ENCODE measurements around the gene SELENOF. TPM values are rescaled to one million over a fixed set of nuclear protein-coding genes. Genes with fewer than 3 reads are reported as not detected.
"Not testable (repeated sequence)": the region's sequence is repeated elsewhere in the genome, so short reads cannot be mapped to it uniquely, and the experiment has no call there.

Gene SELENOF
- total RNA-seq, 4 donors from 2014 or later: 32.0 to 130 (median 77.9) TPM

DNA sequence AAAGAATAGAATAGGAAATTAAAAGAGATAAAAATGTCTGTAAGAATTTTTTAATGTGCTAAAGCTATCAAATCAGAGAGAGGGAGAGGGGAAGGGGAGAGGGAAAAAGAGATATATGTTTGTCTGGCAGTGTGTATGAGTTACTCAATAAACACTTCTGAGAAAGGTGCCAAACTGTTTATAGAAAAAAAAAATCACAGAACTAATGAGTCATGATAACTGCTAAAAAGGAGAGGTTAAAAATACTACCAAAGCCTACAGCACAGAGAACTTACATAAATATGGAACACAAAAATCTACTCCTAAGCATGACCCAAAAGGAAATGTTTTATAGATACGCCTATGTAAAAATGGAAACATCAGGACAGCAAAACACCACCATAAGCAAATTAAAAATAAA lies 45.4 kb downstream of the SELENOF start:
- no peak for TF ChIP-seq POLR2A (IDR thresholded peaks at IDR 0.05)
- no peak for TF ChIP-seq POLR2AphosphoS5 (IDR thresholded peaks at IDR 0.05)
- TF ChIP-seq, protein P1, sequence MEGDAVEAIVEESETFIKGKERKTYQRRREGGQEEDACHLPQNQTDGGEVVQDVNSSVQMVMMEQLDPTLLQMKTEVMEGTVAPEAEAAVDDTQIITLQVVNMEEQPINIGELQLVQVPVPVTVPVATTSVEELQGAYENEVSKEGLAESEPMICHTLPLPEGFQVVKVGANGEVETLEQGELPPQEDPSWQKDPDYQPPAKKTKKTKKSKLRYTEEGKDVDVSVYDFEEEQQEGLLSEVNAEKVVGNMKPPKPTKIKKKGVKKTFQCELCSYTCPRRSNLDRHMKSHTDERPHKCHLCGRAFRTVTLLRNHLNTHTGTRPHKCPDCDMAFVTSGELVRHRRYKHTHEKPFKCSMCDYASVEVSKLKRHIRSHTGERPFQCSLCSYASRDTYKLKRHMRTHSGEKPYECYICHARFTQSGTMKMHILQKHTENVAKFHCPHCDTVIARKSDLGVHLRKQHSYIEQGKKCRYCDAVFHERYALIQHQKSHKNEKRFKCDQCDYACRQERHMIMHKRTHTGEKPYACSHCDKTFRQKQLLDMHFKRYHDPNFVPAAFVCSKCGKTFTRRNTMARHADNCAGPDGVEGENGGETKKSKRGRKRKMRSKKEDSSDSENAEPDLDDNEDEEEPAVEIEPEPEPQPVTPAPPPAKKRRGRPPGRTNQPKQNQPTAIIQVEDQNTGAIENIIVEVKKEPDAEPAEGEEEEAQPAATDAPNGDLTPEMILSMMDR (IDR thresholded peaks at IDR 0.05): no peak
- TF ChIP-seq EP300 (IDR thresholded peaks at IDR 0.05; ENCODE audit: low read depth): no peak
- no peaks in the 10 kb centered on the region for H3K9me3 ChIP-seq
- 88 to 89% methylated on average over 1 of the region's 1 CpG for WGBS, 2 donors (ENCODE audit: low coverage in 1 of 2)
- intact Hi-C loops (cut with DNase I; ENCODE audit: low total_unique reads): no loop called here
- H3K4me3 ChIP-seq: no peak overlapping the region
- no peaks in the 10 kb centered on the region for H3K36me3 ChIP-seq
- H3K27ac ChIP-seq: no peak overlapping the region
- no peaks in the 10 kb centered on the region for H3K27me3 ChIP-seq
- no peaks in the 10 kb centered on the region for H3K4me1 ChIP-seq
- in situ Hi-C loops (cut with MboI; ENCODE audit: low pct_ligation_motif_present in 1 of 4, low pct_unique_long_range_greater_than_20kb in 1 of 4, low sequenced_read_pairs in 3 of 4): no loop called here
- DNase-seq: no peak

DNA sequence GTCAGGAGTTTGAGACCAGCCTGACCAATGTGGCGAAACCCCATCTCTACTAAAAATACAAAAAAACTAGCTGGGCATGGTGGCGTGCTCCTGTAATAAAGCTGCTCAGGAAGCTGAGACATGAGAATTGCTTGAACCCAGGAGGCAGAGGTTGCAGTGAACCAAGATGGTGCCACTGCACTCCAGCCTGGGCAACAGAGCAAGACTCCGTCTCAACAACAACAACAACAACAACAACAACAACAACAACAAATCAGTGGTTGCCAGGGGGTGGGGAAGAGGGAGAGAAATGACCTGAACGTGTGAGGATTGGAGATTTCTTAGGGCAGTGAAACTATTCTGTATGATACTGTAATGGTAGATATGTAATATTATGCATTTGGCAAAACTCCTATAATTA lies 46.6 kb downstream of the SELENOF start:
- H3K9me3 ChIP-seq; H3K27ac ChIP-seq; H3K36me3 ChIP-seq; H3K27me3 ChIP-seq; H3K4me1 ChIP-seq; H3K4me3 ChIP-seq; in situ Hi-C loops (cut with MboI; ENCODE audit: low pct_ligation_motif_present in 1 of 4, low pct_unique_long_range_greater_than_20kb in 1 of 4, low sequenced_read_pairs in 3 of 4); DNase-seq; intact Hi-C loops (cut with DNase I; ENCODE audit: low total_unique reads): not testable (repeated sequence)
- 92 to 99% methylated on average over 1 to 4 of the region's 4 CpGs for WGBS, 2 donors (ENCODE audit: low coverage in 1 of 2)

DNA sequence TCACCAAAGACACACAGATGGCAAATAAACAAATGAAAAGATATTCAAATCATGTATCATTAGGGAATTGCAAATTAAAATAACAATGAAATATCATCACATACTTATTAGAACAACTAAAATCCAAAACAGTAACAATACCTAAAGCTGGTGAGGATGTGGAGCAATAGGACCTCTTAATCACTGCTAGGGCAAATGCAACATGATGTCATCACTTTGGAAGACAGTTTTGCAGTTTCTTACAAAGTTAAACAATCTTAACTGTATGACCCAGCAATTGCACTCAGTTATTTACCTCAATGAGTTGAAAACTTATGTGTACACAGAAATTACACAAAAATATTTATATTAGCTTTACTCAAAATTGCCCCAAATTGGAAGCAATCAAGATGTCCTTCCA lies 47.3 kb downstream of the SELENOF start:
- Histone ChIP-seq H3K27me3 (no peaks in the 10 kb centered on the region), H3K36me3 (no peaks in the 10 kb centered on the region), H3K9me3 (no peaks in the 10 kb centered on the region), H3K4me1 (no peaks in the 10 kb centered on the region), H3K4me3 (no peak overlapping the region), H3K27ac (no peak overlapping the region)
- intact Hi-C loops (cut with DNase I; ENCODE audit: low total_unique reads) (no loop called here), in situ Hi-C loops (cut with MboI; ENCODE audit: low pct_ligation_motif_present in 1 of 4, low pct_unique_long_range_greater_than_20kb in 1 of 4, low sequenced_read_pairs in 3 of 4) (no loop called here)
- DNase-seq: no peak
- TF ChIP-seq EP300 (IDR thresholded peaks at IDR 0.05; ENCODE audit: low read depth) (no peak), POLR2AphosphoS5 (IDR thresholded peaks at IDR 0.05) (no peak), POLR2A (IDR thresholded peaks at IDR 0.05) (no peak)
- TF ChIP-seq, protein P1 (IDR thresholded peaks at IDR 0.05): no peak

DNA sequence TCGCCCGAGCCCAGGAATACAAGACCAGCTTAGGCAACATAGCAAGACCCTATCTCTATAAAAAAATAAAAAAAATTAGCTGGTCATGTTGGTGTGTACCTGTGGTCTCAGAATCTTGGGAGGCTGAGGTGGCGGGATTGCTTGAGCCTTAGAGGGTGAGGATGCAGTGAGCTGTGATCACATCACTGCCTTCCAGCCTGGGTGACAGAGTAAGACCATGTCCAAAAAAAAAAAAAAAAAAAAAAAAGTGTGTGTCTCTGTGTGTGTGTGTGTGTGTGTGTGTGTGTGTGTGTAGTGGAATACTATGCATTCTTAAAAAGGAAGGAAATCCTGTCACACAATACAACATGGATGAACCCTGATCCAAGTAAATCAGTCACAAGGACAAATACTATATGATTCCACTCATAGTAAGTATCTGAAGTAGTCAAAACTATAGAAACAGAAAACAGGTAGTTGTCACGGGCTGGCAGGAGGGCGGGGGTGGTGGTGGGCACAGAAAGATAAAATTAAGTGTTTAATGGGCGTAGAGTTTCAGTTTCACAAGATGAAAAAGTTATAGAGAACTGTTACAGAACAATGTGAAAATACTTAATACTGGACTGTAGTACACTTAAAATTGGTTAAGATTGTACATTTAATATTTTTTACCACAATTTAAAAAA lies 47.8 kb downstream of the SELENOF start:
- in situ Hi-C loops (cut with MboI; ENCODE audit: low pct_ligation_motif_present in 1 of 4, low pct_unique_long_range_greater_than_20kb in 1 of 4, low sequenced_read_pairs in 3 of 4) (no loop called here), intact Hi-C loops (cut with DNase I; ENCODE audit: low total_unique reads) (no loop called here)
- no peak for TF ChIP-seq POLR2AphosphoS5 (IDR thresholded peaks at IDR 0.05)
- TF ChIP-seq, protein P1 (IDR thresholded peaks at IDR 0.05): no peak
- TF ChIP-seq POLR2A (IDR thresholded peaks at IDR 0.05): no peak
- TF ChIP-seq EP300 (IDR thresholded peaks at IDR 0.05; ENCODE audit: low read depth): no peak
- 86 to 89% methylated on average over 6 of the region's 6 CpGs for WGBS, 2 donors (ENCODE audit: low coverage in 1 of 2)
- H3K4me1 ChIP-seq: no peaks in the 10 kb centered on the region
- no peaks in the 10 kb centered on the region for H3K27me3 ChIP-seq
- no peaks in the 10 kb centered on the region for H3K36me3 ChIP-seq
- no peak overlapping the region for H3K4me3 ChIP-seq
- no peak overlapping the region for H3K27ac ChIP-seq
- no peaks in the 10 kb centered on the region for H3K9me3 ChIP-seq
- no peak for DNase-seq

DNA sequence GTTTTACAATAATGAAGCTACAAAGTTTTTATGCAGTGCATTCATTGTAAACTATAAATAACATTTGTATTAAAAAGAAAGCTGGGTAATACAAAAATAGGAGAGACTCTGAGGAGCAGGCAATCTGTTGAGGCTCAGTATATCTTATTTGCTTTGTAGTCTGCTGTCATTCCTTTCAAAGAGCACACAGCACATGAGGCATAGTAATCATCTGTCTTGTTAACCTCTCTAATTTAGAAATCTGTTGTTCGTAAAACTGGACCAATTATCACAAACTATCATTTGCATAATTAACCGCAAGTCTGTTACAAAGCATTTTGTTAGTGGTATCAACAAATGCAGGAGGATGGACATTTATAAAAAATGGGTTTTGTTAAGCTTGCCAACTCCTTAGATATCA lies 51.0 kb downstream of the SELENOF start:
- DNase-seq: no peak
- no peaks in the 10 kb centered on the region for H3K36me3 ChIP-seq
- no peaks in the 10 kb centered on the region for H3K9me3 ChIP-seq
- in situ Hi-C loops (cut with MboI; ENCODE audit: low pct_ligation_motif_present in 1 of 4, low pct_unique_long_range_greater_than_20kb in 1 of 4, low sequenced_read_pairs in 3 of 4): no loop called here
- no peaks in the 10 kb centered on the region for H3K4me1 ChIP-seq
- intact Hi-C loops (cut with DNase I; ENCODE audit: low total_unique reads): no loop called here
- no peak overlapping the region for H3K27ac ChIP-seq
- H3K27me3 ChIP-seq: no peaks in the 10 kb centered on the region
- H3K4me3 ChIP-seq: no peak overlapping the region
- TF ChIP-seq POLR2AphosphoS5 (IDR thresholded peaks at IDR 0.05) (no peak), EP300 (IDR thresholded peaks at IDR 0.05; ENCODE audit: low read depth) (no peak), POLR2A (IDR thresholded peaks at IDR 0.05) (no peak)
- TF ChIP-seq, protein P1 (IDR thresholded peaks at IDR 0.05): no peak
- 99 to 100% methylated on average over 2 of the region's 2 CpGs for WGBS, 2 donors (ENCODE audit: low coverage in 1 of 2)
